ENCODE measurements around the gene SLC17A9.

SLC17A9 gene

GRCh38 chr20:63015147-63015661 lies 62.7 kb downstream of the SLC17A9 start:
- in situ Hi-C loops (cut with MboI; ENCODE audit: low sequenced_read_pairs): no loop called here

DNA sequence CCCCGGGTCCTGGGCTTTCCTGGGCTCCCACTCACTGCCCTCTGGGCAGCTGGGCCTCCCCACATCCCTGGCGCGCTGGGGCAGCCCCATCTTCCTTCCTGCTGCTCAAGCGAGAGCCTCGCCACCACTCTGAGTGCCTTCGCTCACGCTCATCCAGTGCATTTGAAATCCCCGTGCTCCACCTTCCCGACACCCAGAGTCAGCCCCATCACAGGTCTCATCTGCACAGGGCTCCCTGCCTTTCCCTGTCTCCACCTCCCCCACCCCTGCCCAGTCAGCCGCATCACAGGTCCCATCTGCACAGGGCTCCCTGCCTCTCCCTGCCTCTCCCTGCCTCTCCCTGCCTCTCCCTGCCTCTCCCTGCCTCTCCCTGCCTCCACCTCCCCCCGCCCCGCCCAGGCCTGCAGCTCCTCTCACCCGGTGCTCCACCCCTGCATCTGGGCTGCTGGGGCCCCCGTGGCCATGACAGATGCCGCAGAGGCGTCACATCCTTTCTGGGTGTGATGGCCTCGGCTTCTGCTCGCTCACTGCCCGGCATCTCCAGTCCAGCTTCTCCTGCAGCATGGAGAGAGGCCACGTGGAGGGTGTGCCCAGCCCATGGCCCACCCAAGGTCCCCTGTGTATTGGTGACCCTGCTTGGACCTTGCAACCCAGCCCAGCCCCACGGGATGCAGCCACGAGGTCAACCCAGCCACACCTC lies 63.3 kb downstream of the SLC17A9 start:
- in situ Hi-C loops (cut with MboI; ENCODE audit: low sequenced_read_pairs): no loop called here

DNA sequence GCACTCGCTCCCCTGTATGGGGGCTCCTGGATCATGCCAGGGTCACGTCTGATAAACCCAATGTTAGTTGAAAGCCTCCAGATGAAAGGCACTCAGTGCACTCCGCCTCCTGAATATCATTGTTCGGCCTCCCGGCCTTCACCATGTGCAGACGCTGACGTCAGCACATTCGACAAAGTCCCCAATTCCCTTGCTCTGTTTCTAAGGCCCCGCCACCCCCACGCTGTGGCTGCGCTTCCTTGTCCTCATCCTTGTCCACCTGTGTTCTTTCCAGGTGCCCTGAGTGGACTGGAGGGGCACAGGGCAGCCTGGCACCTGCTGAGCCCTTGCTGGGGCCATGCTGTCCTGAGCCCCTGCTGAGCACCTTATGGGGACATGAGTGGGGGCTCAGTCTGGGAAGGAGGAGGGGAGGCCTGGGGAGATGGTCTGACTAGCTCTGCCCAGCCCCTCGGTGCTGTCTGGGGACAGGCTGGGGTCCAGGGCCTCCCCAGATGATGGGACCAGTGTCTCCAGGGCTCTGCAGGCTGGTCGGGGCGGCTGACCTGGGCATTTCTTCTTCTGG lies 64.1 kb downstream of the SLC17A9 start:
- in situ Hi-C loops (cut with MboI; ENCODE audit: low sequenced_read_pairs): no loop called here

DNA sequence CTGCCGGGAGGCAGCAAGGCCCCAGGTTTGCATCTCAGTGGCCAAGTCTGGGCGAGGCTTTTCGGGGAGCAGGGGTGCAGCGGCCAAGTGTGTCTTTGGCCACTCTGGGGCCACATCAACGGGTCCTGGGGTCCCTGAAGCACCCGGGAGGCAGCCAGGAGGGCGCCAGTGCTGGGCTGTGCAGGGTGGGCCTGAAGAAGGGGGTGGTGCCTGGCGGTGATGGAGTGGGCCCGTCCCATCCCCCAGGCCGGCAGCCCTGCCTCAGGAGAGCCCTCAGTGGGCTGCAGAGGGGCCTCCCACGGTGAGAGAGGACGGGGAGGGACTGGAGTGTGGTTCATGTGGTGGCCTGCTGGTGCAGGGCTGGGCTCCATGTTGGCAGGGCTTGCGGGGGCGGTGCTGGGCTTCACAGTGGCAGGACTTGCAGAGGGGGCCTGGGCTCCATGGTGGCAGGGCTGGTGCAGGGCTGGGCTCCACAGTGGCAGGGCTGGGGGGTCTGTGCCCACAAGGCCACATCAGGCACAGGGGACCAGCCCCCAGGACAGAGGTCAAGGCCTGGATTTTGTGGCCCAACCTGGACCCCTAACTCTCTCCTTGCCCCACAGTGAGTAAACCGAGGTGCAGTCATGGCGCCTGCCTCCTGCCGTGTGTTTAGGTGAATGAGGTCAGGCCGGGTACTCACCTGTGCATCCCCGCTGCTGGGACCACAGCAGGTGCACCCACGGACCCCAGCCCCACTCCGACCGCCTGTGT lies 64.7 kb downstream of the SLC17A9 start:
- in situ Hi-C loops (cut with MboI; ENCODE audit: low sequenced_read_pairs): no loop called here

GRCh38 chr20:63017826-63018411 lies 65.4 kb downstream of the SLC17A9 start:
- in situ Hi-C loops (cut with MboI; ENCODE audit: low sequenced_read_pairs): no loop called here

Data from HL-60/S4 treated with phorbol 12-myristate 13-acetate at 8.2 ng/mL for 4 days and 3 days (cell line).